HFFc6 (cell line): Measurements from ENCODE around the gene WDR38. TPM values are rescaled to one million over a fixed set of nuclear protein-coding genes. Genes with fewer than 3 reads are reported as not detected.

Source experiments
- DNase-seq: peaks from one replicate; pipeline ENCODE4 v3.0.0-alpha.2; 2018
- H3K27ac Mint-ChIP-seq: 2 replicates; pipeline ENCODE4 v1.8.0; 2020; ENCODE audit warnings: mild to moderate bottlenecking, mixed read lengths
- H3K27me3 Mint-ChIP-seq: 2 replicates; pipeline ENCODE4 v1.8.0; 2021; ENCODE audit warnings: mild to moderate bottlenecking, moderate library complexity, mixed read lengths; ENCODE audit not compliant: insufficient read depth
- H3K36me3 Mint-ChIP-seq: 2 replicates; pipeline ENCODE4 v1.8.0; 2021; ENCODE audit warnings: low read depth, mixed read lengths
- H3K4me1 Mint-ChIP-seq: 2 replicates; pipeline ENCODE4 v1.8.0; 2020; ENCODE audit warnings: low read depth, mixed read lengths
- H3K4me3 Mint-ChIP-seq: 2 replicates; pipeline ENCODE4 v1.8.0; 2020; ENCODE audit warnings: mild to moderate bottlenecking, moderate library complexity, mixed read lengths
- H3K9me3 Mint-ChIP-seq: 2 replicates; pipeline ENCODE4 v1.8.0; 2020; ENCODE audit warnings: mild to moderate bottlenecking, mixed read lengths
- CTCF ChIP-seq: fragments of 200-600 bp; sonication (generic); IDR thresholded peaks from 2 replicates; pipeline ENCODE4 v1.5.0; 2021; ENCODE audit warnings: antibody characterized with exemption, mild to moderate bottlenecking
- total RNA-seq, 6 experiments: library from RNA; stranded (reverse); fragmentation: NEBNext Ultra II Directional; extraction: Animal tissue kit (Norgen Biotek cat#: 25700); gene quantifications; 2 replicates in 1 of 6; 3 replicates in 5 of 6; pipeline ENCODE4 v1.2.3, GENCODE V29; 2021

The WDR38 gene
- total RNA-seq, 6 experiments from 2014 or later, result not detected

- Mint-ChIP-seq H3K27me3 (no peaks in the 10 kb centered on the region), H3K4me3 (no peak overlapping the region), H3K9me3 (no peaks in the 10 kb centered on the region), H3K4me1 (no peaks in the 10 kb centered on the region), H3K27ac (no peak overlapping the region; the same call in 1 of the 2 replicates), H3K36me3 (peaks cover 20% of the 10 kb centered on the region)
- peak; percentile 69 for TF ChIP-seq CTCF
- peak; percentile 39 for DNase-seq
Observed at GRCh38 chr9:124894741-124895170, 41.5 kb downstream of the WDR38 start.

DNA sequence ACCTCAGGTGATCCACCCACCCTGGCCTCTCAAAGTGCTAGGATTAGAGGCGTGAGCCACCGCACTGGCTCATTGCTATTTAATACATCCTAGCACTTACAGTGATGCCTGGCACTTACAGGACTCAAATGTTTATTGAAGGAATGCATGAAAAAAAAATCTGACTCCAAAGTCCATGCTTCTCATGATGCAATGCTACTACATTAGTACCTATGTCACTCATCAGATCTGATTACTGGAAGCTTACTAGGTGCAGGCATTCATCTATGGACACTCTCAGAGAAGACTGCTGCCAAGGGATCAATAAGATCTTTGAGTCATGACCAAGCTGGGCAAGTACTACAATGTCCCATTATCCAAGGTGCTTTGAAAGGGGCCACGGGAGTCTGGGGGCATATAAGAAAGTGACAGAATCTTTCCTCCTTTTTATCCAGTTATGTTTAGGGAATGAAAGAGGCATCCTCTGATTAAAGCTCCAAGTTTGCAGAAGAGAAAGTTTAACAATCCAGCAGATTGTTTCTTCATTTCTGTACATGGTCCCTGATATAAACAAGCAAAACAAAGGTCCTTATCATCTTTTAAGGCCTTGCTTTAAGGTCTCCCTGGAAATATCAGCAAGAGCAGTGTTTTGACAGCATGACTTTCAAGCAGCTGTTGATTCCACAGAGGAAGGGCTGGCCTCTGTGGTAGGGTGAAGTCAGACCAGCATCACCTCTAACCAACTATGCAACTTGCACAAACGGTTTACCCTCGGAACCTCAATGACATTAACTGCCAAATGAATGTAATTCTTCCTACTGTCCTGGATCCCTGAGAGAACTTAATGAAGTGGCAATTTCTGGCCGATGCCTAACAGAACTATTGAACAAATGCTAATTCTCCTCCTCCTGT lies 44.6 kb downstream of the WDR38 start:
- Mint-ChIP-seq H3K9me3 (no peaks in the 10 kb centered on the region), H3K36me3 (peaks cover 23% of the 10 kb centered on the region), H3K4me1 (peaks cover 7% of the 10 kb centered on the region; the same call in 1 of the 2 replicates), H3K27me3 (no peaks in the 10 kb centered on the region), H3K4me3 (no peak overlapping the region), H3K27ac (no peak overlapping the region)
- TF ChIP-seq CTCF, result no peak
- no peak for DNase-seq

GRCh38 chr9:124899845-124900244 lies 46.6 kb downstream of the WDR38 start:
- Mint-ChIP-seq H3K4me1 (peaks cover 7% of the 10 kb centered on the region; the same call in 1 of the 2 replicates), H3K27me3 (no peaks in the 10 kb centered on the region; the same call in 1 of the 2 replicates), H3K4me3 (no peak overlapping the region), H3K36me3 (peaks cover 26% of the 10 kb centered on the region), H3K27ac (no peak overlapping the region), H3K9me3 (no peaks in the 10 kb centered on the region)
- TF ChIP-seq CTCF, result no peak
- DNase-seq, result no peak

DNA sequence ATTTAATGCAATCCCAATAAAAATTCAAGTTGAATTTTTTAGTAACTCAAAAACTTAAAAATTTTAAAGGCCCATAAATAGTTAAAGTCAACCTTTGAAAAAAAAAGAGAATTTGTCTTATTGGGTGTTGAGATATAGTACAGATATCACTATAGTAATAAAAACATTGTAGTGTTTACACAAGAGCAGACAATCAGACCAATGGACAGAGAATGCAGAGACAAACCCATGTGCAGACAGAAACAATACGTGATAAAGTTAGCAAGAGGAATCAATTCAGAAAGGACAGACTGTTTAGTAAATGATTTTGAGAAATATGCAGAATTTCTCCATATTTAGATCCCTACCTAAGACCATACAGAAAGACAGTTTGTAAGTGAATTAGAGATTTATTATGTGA lies 53.7 kb downstream of the WDR38 start:
- no peak for TF ChIP-seq CTCF
- H3K36me3 Mint-ChIP-seq, result peaks cover 31% of the 10 kb centered on the region
- no peak overlapping the region for H3K27ac Mint-ChIP-seq
- H3K4me1 Mint-ChIP-seq, result peaks cover under 1% of the 10 kb centered on the region; the same call in 1 of the 2 replicates
- H3K4me3 Mint-ChIP-seq, result no peak overlapping the region
- no peaks in the 10 kb centered on the region for H3K9me3 Mint-ChIP-seq
- DNase-seq, result no peak
- H3K27me3 Mint-ChIP-seq, result no peaks in the 10 kb centered on the region; the same call in 1 of the 2 replicates

Other genes starting within 250 kb of the WDR38 start
- gene NR6A1, start 82.1 kb upstream of the WDR38 start, total RNA-seq, result under 1 TPM; 0.05 to 0.26 (median 0.13) TPM
- under 1 TPM; 0.30 to 0.88 (median 0.36) TPM for gene OLFML2A, start 76.3 kb upstream of the WDR38 start, total RNA-seq
- gene RPL35, start 8.5 kb downstream of the WDR38 start, total RNA-seq, result 1,000 to 10,000 TPM; 1,470 to 1,706 (median 1,550) TPM
- 10 to 100 TPM; 39.0 to 55.9 (median 44.7) TPM for gene ARPC5L, start 8.7 kb downstream of the WDR38 start, total RNA-seq
- gene GOLGA1, start 87.6 kb downstream of the WDR38 start, total RNA-seq, result 10 to 100 TPM; 17.4 to 23.2 (median 20.2) TPM